Esophagus mucosa (tissue), 1 donor: ENCODE measurements around the gene ZMIZ2. TPM values are rescaled to one million over a fixed set of nuclear protein-coding genes. Genes with fewer than 3 reads are reported as not detected.
A peak's percentile ranks its signal among the peaks of the same experiment; 100 is the strongest.
"Not testable (repeated sequence)": the region's sequence is repeated elsewhere in the genome, so short reads cannot be mapped to it uniquely, and the experiment has no call there.

Experiments
- ATAC-seq: fragments of 200-7000 bp; cut with Tn5 transposase; one replicate; pipeline ENCODE4 v1.9.1; 2020
- total RNA-seq: library from RNA; stranded (reverse); gene quantifications from one replicate; pipeline ENCODE4 v1.2.4, GENCODE V29; 2023
- donor health status: DM: yes; HTN: yes; CAD: no.

ZMIZ2 gene
- 34.0 TPM for total RNA-seq

- ATAC-seq: peak; percentile 97
These were observed at the start of gene ZMIZ2 for GRCh38 chr7:44748045-44748947. Gene ZMIZ2 (plus strand): TSS chr7:44748847. CDS start chr7:44756250, 7,403 bp downstream.

- ATAC-seq: not testable (repeated sequence)
These were observed 49.0 kb upstream of the ZMIZ2 start for GRCh38 chr7:44699598-44699997.

- no peak for ATAC-seq
These were observed 48.3 kb upstream of the ZMIZ2 start for GRCh38 chr7:44700322-44700721.

GRCh38 chr7:44703391-44703790 is 45.3 kb upstream of the ZMIZ2 start:
- not testable (repeated sequence) for ATAC-seq

- ATAC-seq: no peak
These were observed 44.7 kb upstream of the ZMIZ2 start for GRCh38 chr7:44703921-44704320.

- ATAC-seq: no peak
These were observed 43.2 kb upstream of the ZMIZ2 start for GRCh38 chr7:44705434-44705833.

- ATAC-seq: no peak
These were observed 41.7 kb upstream of the ZMIZ2 start for GRCh38 chr7:44706788-44707557.

GRCh38 chr7:44707558-44708230 is 41.0 kb upstream of the ZMIZ2 start:
- no peak for ATAC-seq

- ATAC-seq: no peak
These were observed 39.4 kb upstream of the ZMIZ2 start for GRCh38 chr7:44709011-44709915.

GRCh38 chr7:44709945-44710596 is 38.6 kb upstream of the ZMIZ2 start:
- ATAC-seq: no peak

- ATAC-seq: peak; percentile 12
These were observed 37.1 kb upstream of the ZMIZ2 start for GRCh38 chr7:44711528-44711927.

- ATAC-seq: no peak
These were observed 36.6 kb upstream of the ZMIZ2 start for GRCh38 chr7:44712012-44712411.

- ATAC-seq: no peak
These were observed 35.5 kb upstream of the ZMIZ2 start for GRCh38 chr7:44713141-44713540.

GRCh38 chr7:44713680-44714335 is 34.8 kb upstream of the ZMIZ2 start:
- ATAC-seq: no peak

GRCh38 chr7:44716205-44716604 is 32.4 kb upstream of the ZMIZ2 start:
- ATAC-seq: no peak

- no peak for ATAC-seq
These were observed 28.3 kb upstream of the ZMIZ2 start for GRCh38 chr7:44720301-44720700.

- no peak for ATAC-seq
These were observed 24.4 kb upstream of the ZMIZ2 start for GRCh38 chr7:44724276-44724675.

- not testable (repeated sequence) for ATAC-seq
These were observed 22.4 kb upstream of the ZMIZ2 start for GRCh38 chr7:44726250-44726649.

- peak; percentile 23 for ATAC-seq
These were observed 21.3 kb upstream of the ZMIZ2 start for GRCh38 chr7:44727158-44727936.

- ATAC-seq: no peak
These were observed 20.7 kb upstream of the ZMIZ2 start for GRCh38 chr7:44727937-44728262.
